ENCODE measurements around the gene MAPK9. TPM values are rescaled to one million over a fixed set of nuclear protein-coding genes. Genes with fewer than 3 reads are reported as not detected.

The MAPK9 gene
- total RNA-seq, 1 experiment from 2014 or later, result 44.1 TPM

GRCh38 chr5:180193749-180194375, 98.0 kb downstream of the MAPK9 start:
- no peak for ATAC-seq
- intact Hi-C loops (cut with micrococcal nuclease; ENCODE audit: unreplicated experiment) (no loop called here), in situ Hi-C loops (cut with HindIII; ENCODE audit: low pct_unique_long_range_greater_than_20kb, low sequenced_read_pairs) (no loop called here)
- no peak for TF ChIP-seq REST (IDR thresholded peaks at IDR 0.05; ENCODE audit: insufficient read depth in 1 of 2, low read depth in 2 of 2, low read length in 1 of 2)
- TF ChIP-seq POLR2AphosphoS5 (IDR thresholded peaks at IDR 0.05; ENCODE audit: low read depth, low read length), result no peak
- no peak for TF ChIP-seq CTCF (IDR thresholded peaks at IDR 0.05)
- TF ChIP-seq SIN3A (IDR thresholded peaks at IDR 0.05; ENCODE audit: borderline replicate concordance, insufficient read depth, low read depth, low read length), result no peak
- no peak for TF ChIP-seq TCF7L2 (IDR thresholded peaks at IDR 0.05; ENCODE audit: low read depth, low read length)
- Histone ChIP-seq H3K4me1 (ENCODE audit: control insufficient read depth, insufficient read depth, low read length) (no peaks in the 10 kb centered on the region), H3K27ac (ENCODE audit: low read length) (no peak overlapping the region), H3K4me3 (ENCODE audit: low read depth in 2 of 2, low read length in 2 of 2) (no peak overlapping the region), H3K36me3 (ENCODE audit: control insufficient read depth, insufficient read depth, low read length) (no peaks in the 10 kb centered on the region), H3K9me3 (ENCODE audit: control insufficient read depth, insufficient read depth, low read depth, low read length) (no peaks in the 10 kb centered on the region), H3K27me3 (ENCODE audit: control insufficient read depth, insufficient read depth, low read length) (no peaks in the 10 kb centered on the region)
- no TSS peak for BruUV-seq (replicated peaks)
- ChIA-PET CTCF (no interaction called here), POLR2A (interaction anchor here (0.7 kb wide), 1 partner anchor 121 kb away, joined by 7 read pairs; no protein-coding TSS in a partner anchor)
- no peak for DNase-seq (ENCODE audit: low read depth, low spot score)

- Histone ChIP-seq H3K36me3 (ENCODE audit: control insufficient read depth, insufficient read depth, low read length) (no peaks in the 10 kb centered on the region), H3K27ac (ENCODE audit: low read length) (no peak overlapping the region), H3K27me3 (ENCODE audit: control insufficient read depth, insufficient read depth, low read length) (no peaks in the 10 kb centered on the region), H3K4me1 (ENCODE audit: control insufficient read depth, insufficient read depth, low read length) (no peaks in the 10 kb centered on the region), H3K9me3 (ENCODE audit: control insufficient read depth, insufficient read depth, low read depth, low read length) (no peaks in the 10 kb centered on the region), H3K4me3 (ENCODE audit: low read depth in 2 of 2, low read length in 2 of 2) (no peak overlapping the region)
- no TSS peak for BruUV-seq (replicated peaks)
- ATAC-seq (no peak), DNase-seq (ENCODE audit: low read depth, low spot score) (no peak)
- ChIA-PET CTCF (no interaction called here), POLR2A (no interaction called here)
- in situ Hi-C loops (cut with HindIII; ENCODE audit: low pct_unique_long_range_greater_than_20kb, low sequenced_read_pairs), result no loop called here
- TF ChIP-seq SIN3A (IDR thresholded peaks at IDR 0.05; ENCODE audit: borderline replicate concordance, insufficient read depth, low read depth, low read length), result no peak
- no peak for TF ChIP-seq REST (IDR thresholded peaks at IDR 0.05; ENCODE audit: insufficient read depth in 1 of 2, low read depth in 2 of 2, low read length in 1 of 2)
- TF ChIP-seq POLR2AphosphoS5 (IDR thresholded peaks at IDR 0.05; ENCODE audit: low read depth, low read length), result no peak
- no peak for TF ChIP-seq TCF7L2 (IDR thresholded peaks at IDR 0.05; ENCODE audit: low read depth, low read length)
- no peak for TF ChIP-seq CTCF (IDR thresholded peaks at IDR 0.05)
- intact Hi-C loops (cut with micrococcal nuclease; ENCODE audit: unreplicated experiment), result no loop called here
These were observed 100.2 kb downstream of the MAPK9 start for GRCh38 chr5:180191716-180192115.

Measured in Panc1 (cell line).